RWPE1 (cell line): ENCODE measurements around the gene NME4.

ENCODE experiments used
- CTCF ChIA-PET: fragments of 350-600 bp; sonication (Branson Sonifier 250); formaldehyde crosslinking; extraction: SDS; loops from one replicate; lab custom pipeline; 2021; lab: Yijun Ruan, JAX
- POLR2A ChIA-PET: fragments of 400-600 bp; formaldehyde crosslinking; extraction: SDS; loops from one replicate; lab custom pipeline; 2020; ENCODE audit warnings: antibody characterized with exemption; ENCODE audit not compliant: low non-redundant PET; lab: Yijun Ruan, JAX
- DNase-seq: peaks from one replicate; pipeline ENCODE4 v3.0.0; 2012; ENCODE audit warnings: low spot score
- H3K27ac ChIP-seq: fragments of 450-650 bp; 2 replicates; pipeline ENCODE4 v1.5.1; 2017
- TF ChIP-seq, protein P1 (sequence below): fragments of 450-650 bp; conservative IDR thresholded peaks from 2 replicates; pipeline ENCODE4 v1.5.1; 2017; ENCODE audit warnings: low read depth, mild to moderate bottlenecking

Gene NME4

DNA sequence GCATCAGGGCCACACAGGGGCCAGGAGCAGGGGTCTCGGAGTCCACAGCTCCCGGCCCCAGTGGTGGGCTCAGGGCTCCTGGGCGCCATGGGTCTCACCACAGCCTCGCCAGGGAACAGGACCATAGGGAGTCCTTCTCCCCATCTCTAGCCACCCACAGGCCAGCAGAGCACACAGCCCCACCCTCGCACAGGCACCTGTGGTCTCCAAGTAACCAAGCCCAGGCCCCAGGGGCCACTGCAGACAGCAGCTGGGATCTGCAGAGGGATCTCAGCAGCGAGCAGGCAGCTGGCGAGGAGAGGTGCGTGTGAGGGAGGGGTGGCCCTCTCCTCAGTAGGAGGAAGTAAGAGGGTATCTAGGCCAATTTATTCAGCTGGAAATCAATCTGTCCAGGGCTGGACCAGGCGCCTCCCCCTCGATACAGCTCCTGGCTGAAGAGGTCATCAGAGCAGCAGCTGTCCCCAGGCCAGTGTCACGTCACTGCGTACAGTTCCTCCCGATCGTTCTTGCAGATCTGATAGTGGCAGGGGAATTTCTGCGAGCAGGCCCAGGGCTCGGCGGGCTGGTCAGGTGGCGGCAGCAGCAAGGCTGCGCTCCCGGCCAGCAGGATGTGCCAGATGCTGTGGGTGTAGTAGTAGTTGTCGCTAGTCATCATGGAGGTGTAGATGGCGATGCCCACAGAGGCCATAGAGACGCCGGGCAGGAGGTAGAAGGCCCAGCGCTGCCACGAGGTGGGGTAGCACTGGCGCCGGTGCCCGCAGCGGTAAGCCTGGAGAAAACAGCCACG lies 25.3 kb upstream of the NME4 start:
- CTCF ChIA-PET = interaction anchor here (0.6 to 1.6 kb wide), 2 partner anchors 10 to 1760 kb away, joined by 3 to 7 read pairs; no protein-coding TSS in a partner anchor
- TF ChIP-seq, protein P1, sequence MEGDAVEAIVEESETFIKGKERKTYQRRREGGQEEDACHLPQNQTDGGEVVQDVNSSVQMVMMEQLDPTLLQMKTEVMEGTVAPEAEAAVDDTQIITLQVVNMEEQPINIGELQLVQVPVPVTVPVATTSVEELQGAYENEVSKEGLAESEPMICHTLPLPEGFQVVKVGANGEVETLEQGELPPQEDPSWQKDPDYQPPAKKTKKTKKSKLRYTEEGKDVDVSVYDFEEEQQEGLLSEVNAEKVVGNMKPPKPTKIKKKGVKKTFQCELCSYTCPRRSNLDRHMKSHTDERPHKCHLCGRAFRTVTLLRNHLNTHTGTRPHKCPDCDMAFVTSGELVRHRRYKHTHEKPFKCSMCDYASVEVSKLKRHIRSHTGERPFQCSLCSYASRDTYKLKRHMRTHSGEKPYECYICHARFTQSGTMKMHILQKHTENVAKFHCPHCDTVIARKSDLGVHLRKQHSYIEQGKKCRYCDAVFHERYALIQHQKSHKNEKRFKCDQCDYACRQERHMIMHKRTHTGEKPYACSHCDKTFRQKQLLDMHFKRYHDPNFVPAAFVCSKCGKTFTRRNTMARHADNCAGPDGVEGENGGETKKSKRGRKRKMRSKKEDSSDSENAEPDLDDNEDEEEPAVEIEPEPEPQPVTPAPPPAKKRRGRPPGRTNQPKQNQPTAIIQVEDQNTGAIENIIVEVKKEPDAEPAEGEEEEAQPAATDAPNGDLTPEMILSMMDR = no peak
- no peak for DNase-seq
- POLR2A ChIA-PET = no interaction called here
- peak overlapping the region; percentile 83 for H3K27ac ChIP-seq

DNA sequence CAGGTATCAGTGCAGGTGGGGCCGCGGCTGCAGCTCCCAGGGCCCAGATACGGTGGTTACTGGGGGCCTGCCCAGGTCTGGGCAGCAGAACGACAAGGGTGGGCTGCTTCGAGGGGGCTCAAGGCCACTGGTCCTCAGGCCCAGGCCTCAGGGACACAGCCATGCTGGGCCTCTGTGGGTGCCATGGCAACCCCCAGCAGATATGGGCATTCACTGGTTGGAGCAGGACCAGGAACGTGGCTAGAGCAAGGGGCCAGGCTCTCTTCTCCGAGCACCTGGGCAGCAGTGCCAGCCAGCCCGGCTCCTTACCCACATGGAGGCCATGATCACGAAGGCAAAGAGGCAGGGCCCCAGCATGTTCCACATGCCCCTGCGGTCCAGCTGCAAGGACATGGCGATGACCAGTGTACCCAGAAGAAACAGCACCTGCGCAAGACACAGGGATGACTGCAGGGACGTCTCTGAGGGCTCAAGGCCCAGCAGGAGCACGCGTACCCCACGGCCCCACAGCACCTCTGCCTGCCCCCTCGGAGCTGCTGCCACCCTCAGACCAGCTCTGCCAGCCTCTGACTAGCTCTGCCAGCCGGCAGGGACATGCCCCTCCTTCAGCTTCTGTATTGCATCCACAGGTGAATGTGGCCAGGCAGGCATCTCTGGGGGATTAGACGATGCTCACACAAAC lies 24.6 kb upstream of the NME4 start:
- TF ChIP-seq, protein P1 = no peak
- no peak for DNase-seq
- ChIA-PET CTCF (interaction anchor here (1.0 to 1.6 kb wide), 2 partner anchors 10 kb away, joined by 7 read pairs; no protein-coding TSS in a partner anchor), POLR2A (no interaction called here)
- peak overlapping the region; percentile 83 for H3K27ac ChIP-seq

DNA sequence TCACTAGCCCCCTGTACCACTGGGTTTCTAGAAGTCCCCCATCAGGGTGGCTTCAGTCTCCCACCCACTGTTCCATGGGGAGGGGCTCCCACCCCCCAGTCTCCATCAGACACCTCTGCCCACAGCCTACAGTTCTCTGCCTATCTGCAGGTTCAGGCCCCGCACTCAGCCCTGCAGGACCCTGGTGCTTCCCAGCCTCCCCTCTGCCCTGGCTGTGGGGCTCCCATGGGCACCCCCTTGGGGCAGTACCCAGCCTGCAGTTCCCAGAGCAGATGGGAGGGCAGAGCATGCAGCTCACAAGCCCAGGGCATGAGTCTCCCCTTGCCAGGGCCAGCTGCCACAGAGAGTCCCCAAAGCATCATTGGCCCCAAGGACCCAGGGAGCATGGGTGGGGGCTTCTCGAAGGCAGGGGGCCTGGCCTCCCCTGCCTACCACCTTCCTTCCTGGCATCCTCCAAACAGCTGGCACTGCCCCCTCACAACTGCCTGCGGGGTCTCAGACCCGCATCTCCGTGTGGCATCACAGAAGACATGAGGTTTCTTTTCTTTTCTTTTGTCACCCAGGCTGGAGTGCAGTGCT lies 23.9 kb upstream of the NME4 start:
- no peak for DNase-seq
- TF ChIP-seq, protein P1 = no peak
- ChIA-PET CTCF (interaction anchor here (1.0 kb wide), 1 partner anchor 11 kb away, joined by 7 read pairs; no protein-coding TSS in a partner anchor), POLR2A (no interaction called here)
- peak overlapping the region; percentile 83 for H3K27ac ChIP-seq

DNA sequence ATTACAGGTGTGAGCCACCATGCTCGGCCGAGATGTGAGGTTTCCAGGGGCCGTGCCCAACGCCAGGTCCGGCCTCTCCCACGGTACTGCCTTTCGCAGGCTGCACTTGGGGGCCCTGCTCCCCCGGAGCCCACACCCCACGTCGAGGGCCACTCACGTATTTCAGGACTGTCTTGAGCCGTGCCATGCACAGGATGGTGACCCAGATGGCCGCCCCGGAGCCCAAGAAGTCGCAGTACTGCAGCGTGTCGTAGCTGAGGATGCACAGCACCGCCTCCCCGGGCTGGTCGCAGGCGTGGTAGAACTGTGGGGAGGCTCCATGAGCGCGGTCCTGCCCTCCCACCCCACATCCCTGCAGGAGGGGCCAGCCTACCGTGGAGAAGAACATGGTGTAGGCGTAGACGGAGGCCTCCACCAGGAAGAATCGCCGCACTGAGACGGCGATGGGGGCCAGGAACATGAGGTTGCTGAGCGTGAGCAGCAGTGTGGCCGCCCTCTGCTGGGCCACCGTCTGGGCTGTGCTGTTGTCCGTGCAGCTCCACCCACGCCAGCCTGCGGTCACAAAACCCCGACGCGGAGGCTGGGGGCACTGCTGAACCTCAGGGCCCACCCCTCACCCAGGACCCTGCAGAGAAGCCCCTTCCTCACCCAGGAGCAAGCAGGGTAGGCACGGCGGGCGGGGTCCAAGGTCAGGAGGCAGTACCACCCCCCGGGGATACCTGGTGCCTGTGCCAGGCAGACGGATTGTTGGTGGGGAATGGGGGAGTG lies 23.0 kb upstream of the NME4 start:
- TF ChIP-seq, protein P1 = no peak
- no peak overlapping the region; the same call in 1 of the 2 replicates for H3K27ac ChIP-seq
- ChIA-PET POLR2A (no interaction called here), CTCF (no interaction called here)
- no peak for DNase-seq

DNA sequence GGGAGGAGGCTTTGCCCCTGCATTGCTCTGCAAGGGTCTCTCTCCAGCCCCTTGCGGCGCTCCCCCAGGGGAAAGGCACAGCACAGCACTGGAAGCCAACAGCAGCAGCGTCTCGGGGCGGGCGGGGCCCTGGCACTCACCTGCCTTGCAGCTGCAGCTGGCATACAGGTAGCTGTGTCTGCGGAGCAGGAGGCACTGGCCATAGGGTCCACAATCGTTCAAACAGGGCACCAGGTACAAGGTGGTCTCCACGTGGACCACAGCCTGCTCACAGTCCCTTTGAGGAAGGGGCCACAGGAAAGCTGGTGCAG lies 22.4 kb upstream of the NME4 start:
- ChIA-PET CTCF (interaction anchor here (0.8 kb wide), 1 partner anchor 96 kb away, joined by 3 read pairs; no protein-coding TSS in a partner anchor), POLR2A (no interaction called here)
- TF ChIP-seq, protein P1 = no peak
- H3K27ac ChIP-seq = no peak overlapping the region
- no peak for DNase-seq

DNA sequence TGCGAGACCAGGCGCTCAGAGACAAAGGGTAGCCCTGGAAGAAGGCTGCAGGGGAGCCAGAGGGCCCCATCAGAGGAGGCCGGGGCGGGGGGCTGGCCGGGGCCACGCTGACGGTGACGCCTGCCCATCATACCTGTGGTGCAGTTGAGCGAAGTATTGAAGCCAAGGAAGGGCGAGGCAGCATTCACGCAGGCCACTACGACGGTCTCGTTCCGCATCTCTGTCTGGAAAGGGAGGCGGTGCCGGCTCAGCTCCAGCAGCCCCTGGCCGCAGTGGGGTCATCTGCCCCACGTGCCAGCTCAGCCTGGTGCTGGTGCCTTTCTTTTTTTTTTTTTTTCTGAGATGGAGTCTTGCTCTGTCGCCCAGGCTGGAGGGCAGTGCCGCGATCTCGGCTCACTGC lies 21.8 kb upstream of the NME4 start:
- ChIA-PET POLR2A (no interaction called here), CTCF (interaction anchor here (0.8 kb wide), 1 partner anchor 95 kb away, joined by 3 read pairs; no protein-coding TSS in a partner anchor)
- TF ChIP-seq, protein P1 = no peak
- no peak overlapping the region for H3K27ac ChIP-seq
- no peak for DNase-seq
